ENCODE results near the gene OCIAD2.

Gene OCIAD2

GRCh38 chr4:48906206-48907173 is at the start of gene OCIAD2:
Gene OCIAD2, minus strand, starts transcription at chr4:48906774. Its CDS starts 2,225 bp downstream, at chr4:48904549.
- peak within 1 kb of the TSS; percentile 58 for H3K4me3 ChIP-seq (ENCODE audit: low read depth, low read length)
- no peak for TF ChIP-seq CTCF (IDR thresholded peaks at IDR 0.05; ENCODE audit: insufficient read depth, low read length, missing control alignments)
- DNase-seq (ENCODE audit: low read depth, low spot score), result no peak
- ChIA-PET CTCF (interaction anchor here (0.6 to 0.9 kb wide), 3 partner anchors 18 to 57 kb away, joined by 3 read pairs; no protein-coding TSS in a partner anchor), POLR2A (no interaction called here)

- no peak for TF ChIP-seq CTCF (IDR thresholded peaks at IDR 0.05; ENCODE audit: insufficient read depth, low read length, missing control alignments)
- ChIA-PET POLR2A (no interaction called here), CTCF (no interaction called here)
- DNase-seq (ENCODE audit: low read depth, low spot score), result no peak
- no peak overlapping the region for H3K4me3 ChIP-seq (ENCODE audit: low read depth, low read length)
Observed at GRCh38 chr4:48954314-48954713, 47.7 kb upstream of the OCIAD2 start.

- ChIA-PET CTCF (interaction anchor here (0.9 to 1.8 kb wide), 3 partner anchors 9 to 36 kb away, joined by 3 to 7 read pairs (median 3); no protein-coding TSS in a partner anchor), POLR2A (no interaction called here)
- no peak for TF ChIP-seq CTCF (IDR thresholded peaks at IDR 0.05; ENCODE audit: insufficient read depth, low read length, missing control alignments)
- no peak for DNase-seq (ENCODE audit: low read depth, low spot score)
- no peak overlapping the region for H3K4me3 ChIP-seq (ENCODE audit: low read depth, low read length)
Observed at GRCh38 chr4:48949518-48950219, 43.1 kb upstream of the OCIAD2 start.

GRCh38 chr4:48949086-48949485 is 42.5 kb upstream of the OCIAD2 start:
- no peak for TF ChIP-seq CTCF (IDR thresholded peaks at IDR 0.05; ENCODE audit: insufficient read depth, low read length, missing control alignments)
- POLR2A ChIA-PET, result no interaction called here
- no peak for DNase-seq (ENCODE audit: low read depth, low spot score)
- H3K4me3 ChIP-seq (ENCODE audit: low read depth, low read length), result no peak overlapping the region
- CTCF ChIA-PET, result interaction anchor here (1.0 kb wide), 1 partner anchor 9 kb away, joined by 3 read pairs; no protein-coding TSS in a partner anchor

- ChIA-PET POLR2A (no interaction called here), CTCF (no interaction called here)
- TF ChIP-seq CTCF (IDR thresholded peaks at IDR 0.05; ENCODE audit: insufficient read depth, low read length, missing control alignments), result no peak
- DNase-seq (ENCODE audit: low read depth, low spot score), result no peak
- no peak overlapping the region for H3K4me3 ChIP-seq (ENCODE audit: low read depth, low read length)
Observed at GRCh38 chr4:48947731-48948130, 41.2 kb upstream of the OCIAD2 start.

GRCh38 chr4:48945981-48946380 is 39.4 kb upstream of the OCIAD2 start:
- TF ChIP-seq CTCF (IDR thresholded peaks at IDR 0.05; ENCODE audit: insufficient read depth, low read length, missing control alignments), result no peak
- H3K4me3 ChIP-seq (ENCODE audit: low read depth, low read length), result no peak overlapping the region
- ChIA-PET CTCF (interaction anchor here (1.0 to 2.1 kb wide), 2 partner anchors 13 to 17 kb away, joined by 3 to 8 read pairs; no protein-coding TSS in a partner anchor), POLR2A (no interaction called here)
- DNase-seq (ENCODE audit: low read depth, low spot score), result no peak

Measured in AG04449 (cell line).